Upper lobe of left lung (tissue), 4 donors: Measurements from ENCODE around the gene FBXL3.

Experiments used
- CTCF ChIP-seq, 6 experiments: fragments of 450-650 bp in 4 of 6; fragments of 200-600 bp in 2 of 6; sonication (generic) in 2 of 6; IDR thresholded peaks; one replicate each; pipeline ENCODE4 v1.5.1; 2016 to 2019; ENCODE audit warnings: antibody characterized with exemption in 6 of 6
- POLR2AphosphoS5 ChIP-seq, 2 donors: sonication (generic); formaldehyde crosslinking; IDR thresholded peaks; one replicate each; pipeline ENCODE4 v1.5.1; 2017; ENCODE audit warnings: antibody characterized with exemption in 2 of 2

- no peak for TF ChIP-seq CTCF (IDR thresholded peaks at IDR 0.05)
- TF ChIP-seq POLR2AphosphoS5 (IDR thresholded peaks at IDR 0.05), result no peak
Measured at GRCh38 chr13:77036279-77036678, 9.3 kb upstream of the FBXL3 start.
